ENCODE results near the gene HSPBP1. TPM values are rescaled to one million over a fixed set of nuclear protein-coding genes. Genes with fewer than 3 reads are reported as not detected.

The HSPBP1 gene
- total RNA-seq, 1 experiment from 2014 or later = 72.8 TPM

GRCh38 chr19:55322204-55322885 is 42.4 kb upstream of the HSPBP1 start:
- peaks cover 17% of the 10 kb centered on the region for H3K27me3 Mint-ChIP-seq (ENCODE audit: unreplicated experiment)
- H3K4me3 Mint-ChIP-seq (ENCODE audit: low read depth, unreplicated experiment) = no peak overlapping the region
- H3K4me1 Mint-ChIP-seq (ENCODE audit: low read depth, unreplicated experiment) = peaks cover 9% of the 10 kb centered on the region
- intact Hi-C loops (cut with micrococcal nuclease; ENCODE audit: unreplicated experiment) = no loop called here
- no peak for DNase-seq
- BruUV-seq (replicated peaks) = no TSS peak
- H3K9me3 Mint-ChIP-seq (ENCODE audit: low read depth, unreplicated experiment) = no peaks in the 10 kb centered on the region
- H3K36me3 Mint-ChIP-seq (ENCODE audit: insufficient read depth, unreplicated experiment) = no peaks in the 10 kb centered on the region
- H3K27ac Mint-ChIP-seq (ENCODE audit: unreplicated experiment) = no peak overlapping the region
- CTCF ChIA-PET = interaction anchor here (0.6 to 1.2 kb wide), 4 partner anchors 9 to 30 kb away, joined by 3 to 5 read pairs (median 4); partner anchors contain the start of gene KMT5C
- no peak for TF ChIP-seq CTCF (IDR thresholded peaks at IDR 0.05; ENCODE audit: unreplicated experiment)

- no peak overlapping the region for H3K4me3 Mint-ChIP-seq (ENCODE audit: low read depth, unreplicated experiment)
- H3K27me3 Mint-ChIP-seq (ENCODE audit: unreplicated experiment) = peaks cover 17% of the 10 kb centered on the region
- peaks cover 9% of the 10 kb centered on the region for H3K4me1 Mint-ChIP-seq (ENCODE audit: low read depth, unreplicated experiment)
- no peaks in the 10 kb centered on the region for H3K9me3 Mint-ChIP-seq (ENCODE audit: low read depth, unreplicated experiment)
- no peak overlapping the region for H3K27ac Mint-ChIP-seq (ENCODE audit: unreplicated experiment)
- CTCF ChIA-PET = interaction anchor here (0.6 to 1.0 kb wide), 2 partner anchors 9 to 20 kb away, joined by 3 read pairs; no protein-coding TSS in a partner anchor
- no peaks in the 10 kb centered on the region for H3K36me3 Mint-ChIP-seq (ENCODE audit: insufficient read depth, unreplicated experiment)
- TF ChIP-seq CTCF (IDR thresholded peaks at IDR 0.05; ENCODE audit: unreplicated experiment) = no peak
- intact Hi-C loops (cut with micrococcal nuclease; ENCODE audit: unreplicated experiment) = no loop called here
- no peak for DNase-seq
- BruUV-seq (replicated peaks) = no TSS peak
These were observed 41.7 kb upstream of the HSPBP1 start for GRCh38 chr19:55321466-55322137.

- no peaks in the 10 kb centered on the region for H3K36me3 Mint-ChIP-seq (ENCODE audit: insufficient read depth, unreplicated experiment)
- no peaks in the 10 kb centered on the region for H3K9me3 Mint-ChIP-seq (ENCODE audit: low read depth, unreplicated experiment)
- CTCF ChIA-PET = no interaction called here
- TF ChIP-seq CTCF (IDR thresholded peaks at IDR 0.05; ENCODE audit: unreplicated experiment) = no peak
- H3K27ac Mint-ChIP-seq (ENCODE audit: unreplicated experiment) = no peak overlapping the region
- BruUV-seq (replicated peaks) = no TSS peak
- peaks cover 9% of the 10 kb centered on the region for H3K4me1 Mint-ChIP-seq (ENCODE audit: low read depth, unreplicated experiment)
- DNase-seq = no peak
- H3K4me3 Mint-ChIP-seq (ENCODE audit: low read depth, unreplicated experiment) = no peak overlapping the region
- intact Hi-C loops (cut with micrococcal nuclease; ENCODE audit: unreplicated experiment) = no loop called here
- H3K27me3 Mint-ChIP-seq (ENCODE audit: unreplicated experiment) = peaks cover 17% of the 10 kb centered on the region
These were observed 41.0 kb upstream of the HSPBP1 start for GRCh38 chr19:55320844-55321419.

- CTCF ChIA-PET = no interaction called here
- Mint-ChIP-seq H3K27me3 (ENCODE audit: unreplicated experiment) (peaks cover 17% of the 10 kb centered on the region), H3K9me3 (ENCODE audit: low read depth, unreplicated experiment) (no peaks in the 10 kb centered on the region), H3K36me3 (ENCODE audit: insufficient read depth, unreplicated experiment) (no peaks in the 10 kb centered on the region), H3K4me3 (ENCODE audit: low read depth, unreplicated experiment) (no peak overlapping the region), H3K27ac (ENCODE audit: unreplicated experiment) (no peak overlapping the region), H3K4me1 (ENCODE audit: low read depth, unreplicated experiment) (peaks cover 9% of the 10 kb centered on the region)
- DNase-seq = no peak
- intact Hi-C loops (cut with micrococcal nuclease; ENCODE audit: unreplicated experiment) = no loop called here
- no peak for TF ChIP-seq CTCF (IDR thresholded peaks at IDR 0.05; ENCODE audit: unreplicated experiment)
- no TSS peak for BruUV-seq (replicated peaks)
These were observed 39.9 kb upstream of the HSPBP1 start for GRCh38 chr19:55319785-55320184.
